SH-SY5Y (cell line): ENCODE data around the gene PHOSPHO2.

Experiments used
- GATA2 ChIP-seq: IDR thresholded peaks from 2 replicates; pipeline ENCODE4 v1.6.1; 2011; ENCODE audit warnings: mild to moderate bottlenecking, low read depth, low read length
- GATA3 ChIP-seq: IDR thresholded peaks from 2 replicates; pipeline ENCODE4 v1.6.1; 2011; ENCODE audit warnings: low read depth, mild to moderate bottlenecking, low read length, moderate library complexity

The PHOSPHO2 gene

DNA sequence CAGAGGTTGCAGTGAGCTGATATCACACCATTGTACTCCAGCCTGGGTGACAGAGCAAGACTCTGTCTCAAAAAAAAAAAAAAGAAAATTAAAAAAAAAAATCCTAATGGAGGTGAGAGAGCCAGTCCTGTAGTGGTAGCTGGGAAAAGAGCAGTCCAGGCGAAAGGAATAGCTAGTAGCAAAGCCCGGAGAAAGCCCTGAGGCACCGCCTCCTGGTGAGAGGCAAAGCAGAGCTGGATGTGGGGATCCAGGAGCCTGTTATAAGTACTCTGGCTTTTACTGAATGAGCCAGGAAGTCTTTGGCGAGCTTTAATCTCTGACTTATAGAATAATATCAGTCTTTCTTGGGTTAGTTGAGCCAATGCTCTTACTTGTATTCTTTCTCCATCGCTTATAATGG is 32.8 kb downstream of the PHOSPHO2 start:
- TF ChIP-seq GATA2 (no peak), GATA3 (no peak)

DNA sequence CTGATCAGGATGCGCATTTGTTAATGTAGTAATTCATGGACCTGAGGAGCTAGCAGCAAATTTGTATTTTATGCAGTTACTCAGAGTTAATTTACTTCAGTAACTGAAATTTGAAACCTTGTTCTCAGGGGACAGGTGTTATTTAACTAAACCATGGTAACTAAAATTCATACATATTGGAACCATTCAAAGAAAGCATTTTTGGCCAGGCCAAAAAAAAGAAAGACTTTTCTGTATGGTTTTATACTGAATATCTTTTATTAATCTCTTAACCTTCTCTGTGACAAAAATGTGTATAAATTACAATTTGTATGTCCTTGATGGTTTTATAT is 35.0 kb downstream of the PHOSPHO2 start:
- TF ChIP-seq GATA2 (no peak), GATA3 (no peak)

- TF ChIP-seq GATA2 (no peak), GATA3 (no peak)
These were observed 37.8 kb downstream of the PHOSPHO2 start for GRCh38 chr2:169732075-169732474.

- TF ChIP-seq GATA3: no peak
- no peak for TF ChIP-seq GATA2
These were observed 38.5 kb downstream of the PHOSPHO2 start for GRCh38 chr2:169732583-169733358.

- no peak for TF ChIP-seq GATA2
- no peak for TF ChIP-seq GATA3
These were observed 40.0 kb downstream of the PHOSPHO2 start for GRCh38 chr2:169734169-169734847.

DNA sequence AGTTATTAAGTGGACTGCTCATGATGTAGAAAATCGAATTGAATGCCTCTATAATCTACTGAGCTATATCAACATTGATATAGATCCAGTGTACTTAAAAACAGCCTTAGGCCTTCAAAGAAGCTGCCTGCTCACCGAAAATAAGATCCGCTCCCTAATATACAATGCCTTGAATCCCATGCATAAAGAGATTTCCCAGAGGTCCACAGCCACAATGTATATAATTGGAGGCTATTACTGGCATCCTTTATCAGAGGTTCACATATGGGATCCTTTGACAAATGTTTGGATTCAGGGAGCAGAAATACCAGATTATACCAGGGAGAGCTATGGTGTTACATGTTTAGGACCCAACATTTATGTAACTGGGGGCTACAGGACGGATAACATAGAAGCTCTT is 41.4 kb downstream of the PHOSPHO2 start:
- TF ChIP-seq GATA3: no peak
- no peak for TF ChIP-seq GATA2

- TF ChIP-seq GATA3 (no peak), GATA2 (no peak)
These were observed 42.6 kb downstream of the PHOSPHO2 start for GRCh38 chr2:169736902-169737301.

GRCh38 chr2:169738566-169739229 is 44.4 kb downstream of the PHOSPHO2 start:
- TF ChIP-seq GATA2: no peak
- TF ChIP-seq GATA3: no peak

- TF ChIP-seq GATA3: no peak
- TF ChIP-seq GATA2: no peak
These were observed 45.1 kb downstream of the PHOSPHO2 start for GRCh38 chr2:169739351-169739750.

DNA sequence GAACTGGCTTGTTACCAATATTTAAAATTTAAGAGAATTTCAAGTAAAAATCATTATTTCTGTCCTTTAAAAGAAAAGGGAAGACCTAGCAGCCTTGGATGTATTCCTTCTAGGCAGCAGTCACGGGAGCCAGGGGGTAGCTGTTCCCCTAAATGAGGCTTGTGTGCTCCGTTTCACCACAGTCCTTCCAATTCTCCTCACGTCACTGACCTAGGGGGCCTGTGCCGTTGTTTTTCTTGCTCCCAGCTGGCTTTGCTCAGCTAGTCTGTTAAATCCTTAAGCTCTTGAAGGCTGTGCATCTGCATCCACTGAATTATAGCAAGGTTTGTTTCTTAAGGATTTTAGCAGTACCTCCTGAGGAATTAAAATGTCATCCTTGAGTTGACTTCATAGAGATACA is 49.3 kb downstream of the PHOSPHO2 start:
- TF ChIP-seq GATA3 (no peak), GATA2 (no peak)

DNA sequence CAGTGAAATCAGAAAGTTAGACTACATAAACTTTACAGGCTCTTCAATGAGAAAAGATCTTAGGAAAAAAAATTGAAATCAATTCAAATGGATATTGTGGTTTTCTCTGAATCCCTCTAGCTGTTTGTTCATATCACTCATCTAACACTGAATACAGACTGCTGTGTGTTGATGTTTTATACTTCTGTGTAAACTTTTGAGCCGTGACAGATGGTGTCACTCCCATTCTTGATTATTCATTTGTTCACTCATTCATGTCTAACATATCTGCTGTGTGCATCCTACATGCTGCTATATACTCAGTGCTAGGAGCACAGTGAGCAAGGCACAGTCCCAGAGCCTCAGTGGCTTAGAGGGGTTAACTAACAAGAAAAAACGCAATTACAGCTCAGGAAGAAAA is 52.0 kb downstream of the PHOSPHO2 start:
- no peak for TF ChIP-seq GATA2
- TF ChIP-seq GATA3: no peak

GRCh38 chr2:169748319-169748718 is 54.0 kb downstream of the PHOSPHO2 start:
- TF ChIP-seq GATA2: no peak
- no peak for TF ChIP-seq GATA3
